ENCODE results near the gene SPDYE18. TPM values are rescaled to one million over a fixed set of nuclear protein-coding genes. Genes with fewer than 3 reads are reported as not detected.
"Not testable (repeated sequence)": the region's sequence is repeated elsewhere in the genome, so short reads cannot be mapped to it uniquely, and the experiment has no call there.

Gene SPDYE18
- total RNA-seq, 1 donor from 2014 or later = 0.41 TPM

DNA sequence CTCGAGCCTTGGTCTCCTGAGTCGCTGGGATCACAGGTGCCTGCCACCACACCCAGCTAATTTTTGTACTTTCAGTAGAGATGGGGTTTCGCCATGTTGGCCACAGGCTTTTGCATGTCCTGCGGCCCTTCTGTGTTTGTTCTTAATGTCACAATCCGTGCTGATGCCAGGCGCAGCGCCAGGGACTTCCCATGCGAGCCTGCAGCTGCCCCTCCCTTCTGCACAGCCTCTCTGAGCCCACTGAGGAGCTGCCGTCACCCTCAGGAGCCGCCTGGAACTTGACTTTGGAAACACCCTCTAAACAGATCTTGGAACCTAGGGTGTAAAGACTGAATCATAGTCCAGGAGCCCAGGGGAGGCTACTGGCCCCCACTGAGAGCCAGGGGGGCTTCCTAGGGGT is 54.4 kb downstream of the SPDYE18 start:
- intact Hi-C loops (cut with DNase I) = not testable (repeated sequence)
- DNase-seq (ENCODE audit: missing footprints) (peak; percentile 83), ATAC-seq (peak; percentile 77)

DNA sequence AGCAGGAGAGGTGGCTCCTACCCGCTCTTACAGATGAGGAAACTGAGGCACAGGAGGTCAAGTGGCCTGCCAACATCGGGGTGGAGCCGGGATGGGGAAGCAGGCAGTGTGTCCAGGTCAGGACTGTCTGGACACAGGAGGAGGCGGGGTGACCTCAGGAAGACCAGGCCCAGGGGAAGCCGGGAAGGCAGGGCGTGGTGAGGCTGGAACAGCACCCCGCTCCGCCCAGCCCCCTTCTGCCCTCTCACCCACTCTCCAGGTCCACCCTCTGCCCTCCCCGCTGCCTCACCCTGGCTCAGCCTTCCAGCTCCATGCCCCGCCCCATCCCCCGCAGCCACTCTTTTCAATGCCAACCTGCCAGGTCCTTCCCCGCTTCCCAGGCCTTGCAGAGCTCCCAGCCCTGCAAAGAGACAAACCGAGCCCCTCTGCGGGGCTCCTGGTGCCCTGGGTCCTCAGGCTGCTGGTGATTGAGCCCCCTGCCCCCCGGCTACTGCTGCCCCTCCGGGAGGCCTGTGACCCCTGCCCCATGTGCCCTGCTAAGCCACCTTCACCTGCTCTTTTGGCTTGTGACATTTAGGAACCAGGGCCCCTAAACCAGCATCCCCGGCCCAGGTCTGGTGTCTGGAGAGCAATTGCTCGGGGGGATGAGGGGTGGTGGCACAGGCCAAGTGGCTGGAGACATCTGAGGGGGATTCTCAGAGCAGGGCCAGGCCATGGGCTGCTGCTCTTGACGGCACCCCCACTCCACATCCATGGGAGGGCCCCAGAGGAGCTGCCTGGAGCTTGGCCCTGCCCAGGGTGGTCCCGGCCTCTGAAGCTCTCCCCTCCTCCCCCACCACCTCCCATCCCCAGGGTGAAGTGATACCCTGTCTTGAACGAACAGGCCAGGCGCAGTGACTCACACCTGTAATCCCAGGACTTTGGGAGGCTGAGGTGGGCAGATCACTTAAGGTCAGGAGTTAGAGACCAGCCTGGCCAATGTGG is 55.9 kb downstream of the SPDYE18 start:
- intact Hi-C loops (cut with DNase I); DNase-seq (ENCODE audit: missing footprints): not testable (repeated sequence)
- ATAC-seq = peak; percentile 22

DNA sequence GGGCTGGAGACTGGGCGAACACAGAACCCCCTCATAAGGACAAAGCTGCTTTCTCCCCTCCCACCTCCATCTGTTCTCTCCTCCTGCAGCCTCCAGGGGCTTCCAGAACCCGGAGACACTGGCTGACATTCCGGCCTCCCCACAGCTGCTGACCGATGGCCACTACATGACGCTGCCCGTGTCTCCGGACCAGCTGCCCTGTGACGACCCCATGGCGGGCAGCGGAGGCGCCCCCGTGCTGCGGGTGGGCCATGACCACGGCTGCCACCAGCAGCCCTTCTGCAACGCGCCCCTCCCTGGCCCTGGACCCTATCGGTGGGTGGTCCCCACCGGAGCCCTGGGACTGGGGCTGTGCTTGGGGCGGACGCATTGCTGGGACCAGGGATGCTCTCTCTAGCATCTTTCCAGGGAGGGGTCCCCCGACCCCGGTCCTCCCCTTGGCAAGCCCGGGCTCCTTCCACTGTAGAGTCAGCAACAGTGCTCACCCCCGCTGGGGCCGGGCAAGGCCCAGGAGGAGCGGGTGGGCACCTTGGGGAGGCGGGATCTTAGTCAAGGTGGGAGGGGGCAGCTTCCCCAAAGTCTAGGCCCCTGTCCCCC is 56.8 kb downstream of the SPDYE18 start:
- intact Hi-C loops (cut with DNase I); ATAC-seq; DNase-seq (ENCODE audit: missing footprints): not testable (repeated sequence)

DNA sequence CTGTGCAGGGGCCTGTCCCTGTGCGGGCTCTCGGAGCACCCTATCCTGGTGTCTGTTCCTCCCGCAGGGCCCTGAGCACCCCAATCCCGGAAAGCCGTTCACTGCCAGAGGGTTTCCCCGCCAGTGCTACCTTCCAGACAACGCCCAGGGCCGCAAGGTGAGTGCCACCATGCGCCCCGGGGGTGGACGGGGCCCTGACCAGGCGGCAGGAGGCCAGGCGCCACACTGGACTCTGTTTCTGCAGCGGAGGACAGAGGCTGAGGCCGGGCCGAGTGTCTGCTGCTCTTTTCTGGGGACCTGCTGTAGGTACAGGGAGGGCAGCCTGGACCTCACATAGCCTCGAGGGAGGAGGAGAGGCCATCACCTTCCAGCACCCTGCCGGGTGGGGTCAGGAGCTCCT is 58.2 kb downstream of the SPDYE18 start:
- ATAC-seq; intact Hi-C loops (cut with DNase I); DNase-seq (ENCODE audit: missing footprints): not testable (repeated sequence)

DNA sequence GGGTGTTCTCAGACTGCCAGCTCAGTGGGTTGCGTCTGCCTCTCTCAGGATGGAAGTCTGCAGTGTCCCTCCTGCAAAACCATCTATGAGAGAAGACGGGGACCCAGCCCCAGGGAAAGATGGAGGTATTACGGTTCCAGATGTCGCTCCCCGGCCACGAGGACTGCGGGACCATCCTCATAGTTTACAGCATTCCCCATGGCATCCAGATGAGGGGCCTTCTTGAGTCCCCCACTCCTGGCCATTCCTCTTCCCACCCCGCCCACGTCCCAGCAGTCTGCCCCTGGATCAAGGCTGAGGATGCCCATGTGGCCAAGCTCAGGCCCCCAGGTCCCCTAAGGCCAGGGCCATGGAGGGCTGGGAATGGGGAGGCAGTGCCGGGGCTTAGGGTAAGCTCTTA is 59.1 kb downstream of the SPDYE18 start:
- intact Hi-C loops (cut with DNase I) = not testable (repeated sequence)

DNA sequence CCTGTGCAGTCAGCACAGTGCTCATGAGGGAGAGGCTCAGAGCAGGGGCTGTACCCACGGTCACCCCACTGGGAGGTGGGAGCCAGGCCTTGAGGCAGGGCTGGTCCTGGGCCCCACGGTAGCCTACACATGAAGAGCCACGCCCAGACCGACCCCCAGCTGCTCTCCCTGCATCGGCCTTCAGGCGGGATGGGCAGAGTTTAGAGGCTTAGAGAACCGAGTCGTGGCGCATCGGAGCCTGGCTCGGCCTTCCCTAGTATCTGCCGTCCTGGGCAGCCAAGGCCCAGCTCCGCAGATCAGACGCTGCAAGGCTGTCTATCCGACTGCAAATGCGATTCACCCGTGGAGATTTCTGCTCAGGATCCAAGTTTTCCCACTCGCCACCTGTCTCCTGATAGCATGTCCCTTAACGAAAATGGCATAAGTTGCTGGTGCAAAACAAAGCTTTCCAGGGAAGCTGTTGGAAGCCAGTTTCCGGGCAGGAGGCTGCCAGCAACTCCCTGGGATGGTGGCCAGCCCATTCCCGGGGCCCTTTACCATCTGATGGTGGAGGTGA is 59.6 kb downstream of the SPDYE18 start:
- intact Hi-C loops (cut with DNase I); DNase-seq (ENCODE audit: missing footprints): not testable (repeated sequence)

More for the DNA sequence above, 59.1 kb downstream of the SPDYE18 start:
- not testable (repeated sequence) for DNase-seq (ENCODE audit: missing footprints); ATAC-seq

DNA sequence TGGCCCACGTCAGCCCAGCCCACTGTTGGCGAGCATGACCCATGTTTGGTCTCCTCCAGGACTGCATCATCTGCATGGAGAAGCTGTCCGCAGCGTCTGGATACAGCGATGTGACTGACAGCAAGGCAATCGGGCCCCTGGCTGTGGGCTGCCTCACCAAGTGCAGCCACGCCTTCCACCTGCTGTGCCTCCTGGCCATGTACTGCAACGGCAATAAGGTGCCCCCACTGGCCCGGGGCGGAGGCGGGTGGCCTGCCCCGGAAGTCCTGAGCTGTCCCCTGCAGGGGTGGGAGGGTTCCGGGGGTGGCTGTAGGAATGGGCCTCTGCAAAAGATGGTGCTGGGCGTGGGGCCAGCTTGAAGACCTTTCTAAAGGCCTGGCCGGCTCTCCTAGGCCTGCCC is 60.3 kb downstream of the SPDYE18 start:
- not testable (repeated sequence) for DNase-seq (ENCODE audit: missing footprints)

More for the DNA sequence above, 59.6 kb downstream of the SPDYE18 start:
- not testable (repeated sequence) for ATAC-seq

More for the DNA sequence above, 60.3 kb downstream of the SPDYE18 start:
- intact Hi-C loops (cut with DNase I); ATAC-seq: not testable (repeated sequence)

Other genes with a start within 250 kb of the SPDYE18 start
- not detected for gene SPDYE17, start 30.2 kb downstream of the SPDYE18 start, total RNA-seq
- 11.0 TPM for gene CCDC146, start 60.1 kb upstream of the SPDYE18 start, total RNA-seq
- 13.0 TPM for gene FGL2, start 137.3 kb upstream of the SPDYE18 start, total RNA-seq